HepG2 (cell line): ENCODE measurements around the gene ZNF660. TPM values are rescaled to one million over a fixed set of nuclear protein-coding genes. Genes with fewer than 3 reads are reported as not detected.

Experiments used
- polyA plus RNA-seq, 8 experiments: library from polyadenylated mRNA; depleted of rRNA in 3 of 8; stranded (reverse) in 7 of 8; unstranded in 1 of 8; fragments of >200 nt; fragmentation: Illumina TruSeq in 4 of 8; extraction: Trizol in 4 of 8; gene quantifications; 2 replicates each; pipeline versions ENCODE4 v1.2.1 to v1.2.3, GENCODE V29; 2011 to 2016; ENCODE audit warnings: low read depth in 4 of 8, missing spikeins in 1 of 8, mixed read lengths in 1 of 8; ENCODE audit not compliant: insufficient read depth in 1 of 8
- total RNA-seq, 5 experiments: library from RNA; depleted of rRNA; stranded (reverse); fragments of >200 nt; fragmentation: Illumina TruSeq; extraction: Trizol; gene quantifications; 2 replicates each; pipeline ENCODE4 v1.2.3, GENCODE V29; 2016; ENCODE audit warnings: low read depth in 1 of 5

Gene ZNF660
- total and polyA plus RNA-seq, 2 of the 13 experiments (the other 11 are each of a cell fraction or from before 2014, with no cell fraction given), result 0.91 to 3.3 TPM

Other genes with a start within 250 kb of the ZNF660 start
- 16.9 and 21.1 TPM in 2 replicates for gene TCAIM, start 246.2 kb upstream of the ZNF660 start, total RNA-seq (2016; rRNA removed; fragmentation: Illumina TruSeq; extraction: Trizol)
- gene TCAIM, start 246.2 kb upstream of the ZNF660 start, polyA plus RNA-seq (2011; rRNA removed), result 19.0 and 22.6 TPM in 2 replicates
- 10.3 and 11.8 TPM in 2 replicates for gene ZNF445, start 107.3 kb upstream of the ZNF660 start, total RNA-seq (2016; rRNA removed; fragmentation: Illumina TruSeq; extraction: Trizol)
- gene ZNF445, start 107.3 kb upstream of the ZNF660 start, polyA plus RNA-seq (2011; rRNA removed), result 4.4 and 5.3 TPM in 2 replicates
- gene ZKSCAN7, start 29.8 kb upstream of the ZNF660 start, total RNA-seq (2016; rRNA removed; fragmentation: Illumina TruSeq; extraction: Trizol), result 3.3 and 3.8 TPM in 2 replicates
- 2.3 and 3.5 TPM in 2 replicates for gene ZKSCAN7, start 29.8 kb upstream of the ZNF660 start, polyA plus RNA-seq (2011; rRNA removed)
- gene ZNF197, start 40.1 kb downstream of the ZNF660 start, total RNA-seq (2016; rRNA removed; fragmentation: Illumina TruSeq; extraction: Trizol), result 6.8 and 9.9 TPM in 2 replicates
- gene ZNF197, start 40.1 kb downstream of the ZNF660 start, polyA plus RNA-seq (2011; rRNA removed), result 1.8 and 2.6 TPM in 2 replicates
- gene ZNF35, start 63.8 kb downstream of the ZNF660 start, total RNA-seq (2016; rRNA removed; fragmentation: Illumina TruSeq; extraction: Trizol), result 0.22 and 0.62 TPM in 2 replicates
- gene ZNF35, start 63.8 kb downstream of the ZNF660 start, polyA plus RNA-seq (2011; rRNA removed), result 0.18 and 0.20 TPM in 2 replicates
- gene ZNF502, start 127.7 kb downstream of the ZNF660 start, total RNA-seq (2016; rRNA removed; fragmentation: Illumina TruSeq; extraction: Trizol), result not detected in 2 replicates
- not detected in 2 replicates for gene ZNF502, start 127.7 kb downstream of the ZNF660 start, polyA plus RNA-seq (2011; rRNA removed)
- 2.8 and 4.1 TPM in 2 replicates for gene ZNF501, start 144.7 kb downstream of the ZNF660 start, total RNA-seq (2016; rRNA removed; fragmentation: Illumina TruSeq; extraction: Trizol)
- 1.4 and 2.4 TPM in 2 replicates for gene ZNF501, start 144.7 kb downstream of the ZNF660 start, polyA plus RNA-seq (2011; rRNA removed)
- gene KIAA1143, start 176.7 kb downstream of the ZNF660 start, total RNA-seq (2016; rRNA removed; fragmentation: Illumina TruSeq; extraction: Trizol), result 27.2 and 49.0 TPM in 2 replicates
- gene KIAA1143, start 176.7 kb downstream of the ZNF660 start, polyA plus RNA-seq (2011; rRNA removed), result 8.3 and 9.9 TPM in 2 replicates
- 33.8 and 55.1 TPM in 2 replicates for gene KIF15, start 176.8 kb downstream of the ZNF660 start, total RNA-seq (2016; rRNA removed; fragmentation: Illumina TruSeq; extraction: Trizol)
- 2.7 and 4.8 TPM in 2 replicates for gene KIF15, start 176.8 kb downstream of the ZNF660 start, polyA plus RNA-seq (2011; rRNA removed)